IPS-18c (cell line): Measurements from ENCODE around the gene EIF2AK3.
"Not testable (repeated sequence)": the region's sequence is repeated elsewhere in the genome, so short reads cannot be mapped to it uniquely, and the experiment has no call there.

ENCODE experiments used
- H3K4me3 ChIP-seq: 2 replicates; pipeline ENCODE4 v1.7.0; 2013; ENCODE audit warnings: low read depth, mild to moderate bottlenecking, low read length, moderate library complexity; ENCODE audit not compliant: insufficient read depth
- H3K9me3 ChIP-seq: one replicate; pipeline ENCODE4 v1.6.1; 2013; ENCODE audit warnings: mild to moderate bottlenecking, low read length, moderate library complexity; ENCODE audit not compliant: control insufficient read depth, insufficient read depth

EIF2AK3 gene

GRCh38 chr2:88641330-88641729 is 14.1 kb upstream of the EIF2AK3 start:
- no peaks in the 10 kb centered on the region for H3K9me3 ChIP-seq
- no peak overlapping the region for H3K4me3 ChIP-seq

GRCh38 chr2:88639865-88640264 is 12.6 kb upstream of the EIF2AK3 start:
- Histone ChIP-seq H3K4me3 (no peak overlapping the region), H3K9me3 (no peaks in the 10 kb centered on the region)

- no peak overlapping the region for H3K4me3 ChIP-seq
These were observed 11.5 kb upstream of the EIF2AK3 start for GRCh38 chr2:88638743-88639142.

GRCh38 chr2:88638123-88638650 is 10.9 kb upstream of the EIF2AK3 start:
- no peak overlapping the region for H3K4me3 ChIP-seq
- H3K9me3 ChIP-seq: no peaks in the 10 kb centered on the region

More at GRCh38 chr2:88638743-88639142, 11.5 kb upstream of the EIF2AK3 start:
- no peaks in the 10 kb centered on the region for H3K9me3 ChIP-seq

GRCh38 chr2:88637464-88637863 is 10.2 kb upstream of the EIF2AK3 start:
- Histone ChIP-seq H3K4me3 (no peak overlapping the region), H3K9me3 (no peaks in the 10 kb centered on the region)

- H3K9me3 ChIP-seq: no peaks in the 10 kb centered on the region
- no peak overlapping the region for H3K4me3 ChIP-seq
These were observed 8.8 kb upstream of the EIF2AK3 start for GRCh38 chr2:88636026-88636425.

GRCh38 chr2:88632569-88632968 is 5.3 kb upstream of the EIF2AK3 start:
- Histone ChIP-seq H3K9me3 (no peaks in the 10 kb centered on the region), H3K4me3 (no peak overlapping the region)

- H3K4me3 ChIP-seq: peak overlapping the region; percentile 82; the same call in 1 of the 2 replicates
- no peaks in the 10 kb centered on the region for H3K9me3 ChIP-seq
These were observed 1.3 kb upstream of the EIF2AK3 start for GRCh38 chr2:88628571-88628939.

GRCh38 chr2:88627856-88628570 is 749 bp upstream of the EIF2AK3 start:
- H3K9me3 ChIP-seq: no peaks in the 10 kb centered on the region
- peak overlapping the region; percentile 82 for H3K4me3 ChIP-seq

GRCh38 chr2:88626171-88627054 is 851 bp downstream of the EIF2AK3 start:
- peak overlapping the region; percentile 78 for H3K4me3 ChIP-seq
- H3K9me3 ChIP-seq: no peaks in the 10 kb centered on the region

- Histone ChIP-seq H3K9me3 (no peaks in the 10 kb centered on the region), H3K4me3 (no peak overlapping the region)
These were observed 2.8 kb downstream of the EIF2AK3 start for GRCh38 chr2:88624477-88624876.

GRCh38 chr2:88623831-88624465 is 3.3 kb downstream of the EIF2AK3 start:
- H3K4me3 ChIP-seq: not testable (repeated sequence)

GRCh38 chr2:88622307-88622706 is 5.0 kb downstream of the EIF2AK3 start:
- no peaks in the 10 kb centered on the region for H3K9me3 ChIP-seq
- H3K4me3 ChIP-seq: no peak overlapping the region

More at GRCh38 chr2:88623831-88624465, 3.3 kb downstream of the EIF2AK3 start:
- not testable (repeated sequence) for H3K9me3 ChIP-seq

GRCh38 chr2:88621432-88621831 is 5.8 kb downstream of the EIF2AK3 start:
- Histone ChIP-seq H3K9me3 (no peaks in the 10 kb centered on the region), H3K4me3 (no peak overlapping the region)

GRCh38 chr2:88620015-88620414 is 7.2 kb downstream of the EIF2AK3 start:
- no peaks in the 10 kb centered on the region for H3K9me3 ChIP-seq
- no peak overlapping the region for H3K4me3 ChIP-seq

GRCh38 chr2:88615822-88616221 is 11.4 kb downstream of the EIF2AK3 start:
- no peak overlapping the region for H3K4me3 ChIP-seq
- no peaks in the 10 kb centered on the region for H3K9me3 ChIP-seq

- no peaks in the 10 kb centered on the region for H3K9me3 ChIP-seq
- no peak overlapping the region for H3K4me3 ChIP-seq
These were observed 12.6 kb downstream of the EIF2AK3 start for GRCh38 chr2:88614497-88615157.
